IMR-90 (cell line): ENCODE data around the gene VIT. TPM values are rescaled to one million over a fixed set of nuclear protein-coding genes. Genes with fewer than 3 reads are reported as not detected.
A peak's percentile ranks its signal among the peaks of the same experiment; 100 is the strongest.

Experiments
- ATAC-seq: fragments of 200-7000 bp; cut with Tn5 transposase; 2 replicates; pipeline ENCODE4 v1.9.1; 2020; ENCODE audit warnings: low read depth, mild to moderate bottlenecking, moderate library complexity
- BruUV-seq: library from RNA; stranded (reverse); fragments of 400-500 nt; replicated peaks from 2 replicates; lab custom pipeline; 2021; lab: Mats Ljungman, UMichigan
- CTCF ChIA-PET: fragments of 300-600 bp; formaldehyde crosslinking; extraction: SDS; loops from one replicate; lab custom pipeline; 2021; ENCODE audit warnings: antibody characterized with exemption; lab: Yijun Ruan, JAX
- POLR2A ChIA-PET: fragments of 300-600 bp; sonication (Branson Sonifier 250); formaldehyde crosslinking; loops from one replicate; lab custom pipeline; 2022; ENCODE audit warnings: antibody characterized with exemption; ENCODE audit not compliant: unreplicated experiment; lab: Charles Lee
- DNase-seq: peaks from one replicate; pipeline ENCODE4 v3.0.0; 2013
- H2AFZ ChIP-seq: replicated peaks from 2 replicates; pipeline ENCODE3; 2013; ENCODE audit warnings: low read length, mild to moderate bottlenecking; ENCODE audit not compliant: poor library complexity
- H2AK5ac ChIP-seq: 2 replicates; pipeline ENCODE4 v1.6.1; 2013; ENCODE audit warnings: low read depth, low read length, inconsistent platforms
- H2AK9ac ChIP-seq: replicated peaks from 2 replicates; pipeline ENCODE3; 2013; ENCODE audit warnings: mild to moderate bottlenecking, low read depth, low read length, moderate library complexity; ENCODE audit not compliant: poor library complexity
- H2BK120ac ChIP-seq: 2 replicates; pipeline ENCODE4 v1.6.1; 2013; ENCODE audit warnings: low read depth, low read length, inconsistent platforms
- H2BK15ac ChIP-seq: 3 replicates; pipeline ENCODE4 v1.6.1; 2013; ENCODE audit warnings: low read depth, low read length, inconsistent platforms
- H2BK20ac ChIP-seq: 2 replicates; pipeline ENCODE4 v1.6.1; 2013; ENCODE audit warnings: low read depth, mild to moderate bottlenecking, inconsistent platforms, low read length, moderate library complexity
- H2BK5ac ChIP-seq: 2 replicates; pipeline ENCODE4 v1.6.1; 2013; ENCODE audit warnings: mild to moderate bottlenecking, low read depth, low read length, inconsistent platforms; ENCODE audit not compliant: poor library complexity, severe bottlenecking
- H3K14ac ChIP-seq: replicated peaks from 2 replicates; pipeline ENCODE4 v1.6.1; 2013; ENCODE audit warnings: low read depth, low read length, inconsistent platforms
- H3K18ac ChIP-seq: 2 replicates; pipeline ENCODE4 v1.6.1; 2013; ENCODE audit warnings: low read depth, low read length, control low read depth
- H3K23ac ChIP-seq: 2 replicates; pipeline ENCODE4 v1.6.1; 2013; ENCODE audit warnings: low read depth, low read length, inconsistent platforms
- H3K27ac ChIP-seq: 2 replicates; pipeline ENCODE4 v1.5.1; 2013; ENCODE audit warnings: mild to moderate bottlenecking, control low read depth, low read length; ENCODE audit not compliant: insufficient read depth
- H3K27me3 ChIP-seq: 2 replicates; pipeline ENCODE4 v1.6.1; 2013; ENCODE audit warnings: low read length; ENCODE audit not compliant: control insufficient read depth, insufficient read depth
- H3K36me3 ChIP-seq: 2 replicates; pipeline ENCODE4 v1.6.1; 2013; ENCODE audit warnings: low read length, mixed read lengths; ENCODE audit not compliant: control insufficient read depth, insufficient read depth
- H3K4ac ChIP-seq: 2 replicates; pipeline ENCODE4 v1.6.1; 2013; ENCODE audit warnings: low read depth, low read length, inconsistent platforms
- H3K4me1 ChIP-seq: 2 replicates; pipeline ENCODE4 v1.6.1; 2013; ENCODE audit warnings: low read length, mixed read lengths; ENCODE audit not compliant: control insufficient read depth, insufficient read depth
- H3K4me2 ChIP-seq: 2 replicates; pipeline ENCODE4 v1.6.1; 2013; ENCODE audit warnings: low read depth, mild to moderate bottlenecking, control low read depth, low read length, moderate library complexity
- H3K4me3 ChIP-seq: 2 replicates; pipeline ENCODE4 v1.5.1; 2013; ENCODE audit warnings: low read depth, mild to moderate bottlenecking, control low read depth, low read length, moderate library complexity; ENCODE audit not compliant: insufficient read depth
- H3K56ac ChIP-seq: 2 replicates; pipeline ENCODE4 v1.6.1; 2013; ENCODE audit warnings: low read length, inconsistent platforms; ENCODE audit not compliant: insufficient read depth; ENCODE audit errors: extremely low read depth
- H3K79me1 ChIP-seq, 2 experiments: 2 replicates each; pipeline ENCODE4 v1.6.1; 2013; ENCODE audit warnings: low read length in 2 of 2, inconsistent platforms in 1 of 2, low read depth in 1 of 2
- H3K9ac ChIP-seq: 2 replicates; pipeline ENCODE4 v1.6.1; 2013; ENCODE audit warnings: low read depth, low read length, control low read depth
- H3K9me1 ChIP-seq: 2 replicates; pipeline ENCODE4 v1.6.1; 2013; ENCODE audit warnings: low read length, inconsistent platforms; ENCODE audit not compliant: insufficient read depth
- H3K9me3 ChIP-seq: 2 replicates; pipeline ENCODE4 v1.6.1; 2013; ENCODE audit warnings: low read length; ENCODE audit not compliant: control insufficient read depth, insufficient read depth
- H4K20me1 ChIP-seq: 2 replicates; pipeline ENCODE4 v1.6.1; 2013; ENCODE audit warnings: low read length, inconsistent platforms; ENCODE audit not compliant: insufficient read depth
- H4K5ac ChIP-seq: 2 replicates; pipeline ENCODE4 v1.6.1; 2013; ENCODE audit warnings: mild to moderate bottlenecking, low read depth, low read length, control low read depth
- H4K8ac ChIP-seq, 2 experiments: 2 replicates each; pipeline ENCODE4 v1.6.1; 2013; ENCODE audit warnings: low read depth in 2 of 2, low read length in 2 of 2, control low read depth in 1 of 2, inconsistent platforms in 1 of 2
- H4K91ac ChIP-seq: 2 replicates; pipeline ENCODE4 v1.6.1; 2013; ENCODE audit warnings: low read depth, low read length, inconsistent platforms; ENCODE audit not compliant: insufficient read depth
- BHLHE40 ChIP-seq: fragments of 150-350 bp; IDR thresholded peaks from 2 replicates; pipeline ENCODE4 v1.6.1; 2016; ENCODE audit warnings: mild to moderate bottlenecking, low read depth, low read length
- MXI1 ChIP-seq: IDR thresholded peaks from 2 replicates; pipeline ENCODE4 v1.6.1; 2012; ENCODE audit warnings: low read depth, mild to moderate bottlenecking, low read length, moderate library complexity, borderline replicate concordance
- SMC3 ChIP-seq: fragments of 150-350 bp; IDR thresholded peaks from 2 replicates; pipeline ENCODE4 v1.6.1; 2016; ENCODE audit warnings: low read depth, mild to moderate bottlenecking, antibody characterized with exemption, low read length, moderate library complexity
- WGBS, 2 experiments: methylation state at CpG; one replicate each; pipeline versions ENCODE4 v1.1.5 to v1.1.7; 2013; ENCODE audit warnings: missing lambda C conversion rate in 2 of 2; ENCODE audit not compliant: insufficient read length in 1 of 2; ENCODE audit errors: extremely low coverage in 2 of 2; 5-methylcytosine and 5-hydroxymethylcytosine counted together
- dilution Hi-C: fragments of 300-500 bp; cut with HindIII; formaldehyde crosslinking; loops from one replicate; pipeline ENCODE4 v1.14.3; 2018; ENCODE audit warnings: low sequenced_read_pairs; ENCODE audit not compliant: unreplicated experiment
- in situ Hi-C: fragments of 300-500 bp; cut with MboI; formaldehyde crosslinking; loops from 3 replicates; pipeline ENCODE4 v1.14.3; 2019; ENCODE audit warnings: low sequenced_read_pairs, inconsistent platforms, mixed read lengths
- intact Hi-C: fragments of 100-400 bp; cut with micrococcal nuclease; formaldehyde crosslinking; loops from 2 replicates; pipeline ENCODE4 v1.10.0; 2022
- polyA plus RNA-seq, 3 experiments: library from polyadenylated mRNA; depleted of rRNA; stranded (reverse); fragments of >200 nt; gene quantifications; 2 replicates each; pipeline ENCODE4 v1.2.3, GENCODE V29; 2012; ENCODE audit warnings: low replicate concordance in 1 of 3
- total RNA-seq: library from RNA; depleted of rRNA; stranded (reverse); fragments of >200 nt; gene quantifications from 2 replicates; pipeline ENCODE4 v1.2.3, GENCODE V29; 2012

The VIT gene
- total and polyA plus RNA-seq, 2 of the 4 experiments (the other 2 are of a cell fraction), result under 0.01 TPM; not detected in 1

DNA sequence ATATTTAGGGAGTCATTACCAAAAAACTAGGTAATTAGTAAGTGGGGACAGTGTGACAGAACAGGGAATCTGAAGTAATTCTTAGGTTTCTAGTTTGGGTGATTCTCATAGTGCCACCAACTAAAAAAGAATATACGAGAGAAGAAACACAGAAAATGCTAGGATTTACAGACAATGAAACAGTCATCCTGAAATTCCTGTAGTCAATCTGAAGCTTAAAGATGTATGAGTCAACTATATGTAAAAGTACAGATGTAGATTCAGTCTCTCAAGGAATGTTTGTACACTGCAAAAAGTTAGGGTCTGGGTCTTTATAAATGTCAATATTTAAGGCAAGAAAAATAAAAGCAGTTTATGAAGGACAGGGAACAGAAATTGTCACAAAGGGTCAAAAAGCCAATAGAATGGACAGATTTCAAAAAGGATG is 162.9 kb downstream of the VIT start:
- no peak overlapping the region for H2BK20ac ChIP-seq
- H3K27ac ChIP-seq, result no peak overlapping the region
- H2AK9ac ChIP-seq, result no peak overlapping the region
- H3K27me3 ChIP-seq, result no peaks in the 10 kb centered on the region
- H3K9ac ChIP-seq, result no peak overlapping the region
- BruUV-seq, result no TSS peak
- CTCF ChIA-PET, result no interaction called here
- H3K56ac ChIP-seq, result no peak overlapping the region
- in situ Hi-C loops (no loop called here), intact Hi-C loops (no loop called here), dilution Hi-C loops (no loop called here)
- no peak overlapping the region for H3K23ac ChIP-seq
- no peaks in the 10 kb centered on the region for H3K4me1 ChIP-seq
- H4K91ac ChIP-seq, result no peak overlapping the region
- H3K4ac ChIP-seq, result no peak overlapping the region
- H3K18ac ChIP-seq, result no peak overlapping the region
- no peaks in the 10 kb centered on the region for H4K20me1 ChIP-seq
- DNase-seq (peak; percentile 9), ATAC-seq (no peak)
- no peak overlapping the region for H4K5ac ChIP-seq
- no peak overlapping the region for H2BK15ac ChIP-seq
- POLR2A ChIA-PET, result no interaction called here
- H3K14ac ChIP-seq, result no peak overlapping the region
- H2AFZ ChIP-seq, result no peak overlapping the region
- no peak overlapping the region for H2BK120ac ChIP-seq
- no peak overlapping the region for H3K4me3 ChIP-seq
- no peaks in the 10 kb centered on the region for H3K79me1 ChIP-seq
- WGBS, 2 experiments, result no CpG with 5 or more reads among the region's 1 CpG
- TF ChIP-seq BHLHE40, result no peak
- TF ChIP-seq SMC3, result no peak
- no peak for TF ChIP-seq MXI1
- peaks cover 2% of the 10 kb centered on the region; the same call in 1 of the 2 replicates for H3K9me1 ChIP-seq
- no peak overlapping the region for H2AK5ac ChIP-seq
- no peak overlapping the region for H3K4me2 ChIP-seq
- H4K8ac ChIP-seq, result no peak overlapping the region
- H2BK5ac ChIP-seq, result no peak overlapping the region
- H3K36me3 ChIP-seq, result peaks cover 11% of the 10 kb centered on the region
- no peaks in the 10 kb centered on the region for H3K9me3 ChIP-seq
